Fibroblast of lung (primary cell): ENCODE data around the gene PDGFA. TPM values are rescaled to one million over a fixed set of nuclear protein-coding genes. Genes with fewer than 3 reads are reported as not detected.

ENCODE experiments used
- DNase-seq, 2 donors: peaks; one replicate each; pipeline versions ENCODE4 v3.0.0 to v3.0.0-alpha.2; 2010; ENCODE audit warnings: low read depth in 2 of 2
- H2AFZ ChIP-seq: 2 replicates; pipeline ENCODE4 v1.5.1; 2012; ENCODE audit warnings: low read length, control low read depth, inconsistent platforms
- H3K27ac ChIP-seq: 2 replicates; pipeline ENCODE4 v1.5.1; 2011; ENCODE audit warnings: low read length, control low read depth; ENCODE audit not compliant: insufficient read depth
- H3K27me3 ChIP-seq: 2 replicates; pipeline ENCODE4 v1.5.1; 2011; ENCODE audit warnings: mild to moderate bottlenecking, low read length; ENCODE audit not compliant: control insufficient read depth, insufficient read depth
- H3K36me3 ChIP-seq: 2 replicates; pipeline ENCODE4 v1.5.1; 2011; ENCODE audit warnings: low read length; ENCODE audit not compliant: control insufficient read depth, insufficient read depth
- H3K4me1 ChIP-seq: 2 replicates; pipeline ENCODE4 v1.5.1; 2011; ENCODE audit warnings: low read length; ENCODE audit not compliant: control insufficient read depth, insufficient read depth; ENCODE audit errors: extremely low read depth
- H3K4me2 ChIP-seq: 2 replicates; pipeline ENCODE4 v1.5.1; 2011; ENCODE audit warnings: low read length, control low read depth; ENCODE audit not compliant: insufficient read depth; ENCODE audit errors: extremely low read depth
- H3K4me3 ChIP-seq, 4 experiments: fragments of 200-600 bp in 1 of 4; sonication (generic) in 1 of 4; replicated peaks in 1 of 4; 2 replicates each; pipeline ENCODE4 v1.5.1; 2011 to 2016; ENCODE audit warnings: low read length in 4 of 4, low read depth in 3 of 4, mild to moderate bottlenecking in 3 of 4, control low read depth in 2 of 4, inconsistent platforms in 1 of 4, mixed read lengths in 1 of 4; ENCODE audit not compliant: insufficient read depth in 1 of 4; ENCODE audit errors: control extremely low read depth in 1 of 4
- H3K79me2 ChIP-seq: 2 replicates; pipeline ENCODE4 v1.5.1; 2012; ENCODE audit warnings: mild to moderate bottlenecking, low read length, inconsistent platforms; ENCODE audit not compliant: control insufficient read depth, insufficient read depth
- H3K9ac ChIP-seq: 2 replicates; pipeline ENCODE4 v1.5.1; 2011; ENCODE audit warnings: mild to moderate bottlenecking, low read length, control low read depth; ENCODE audit not compliant: insufficient read depth
- H3K9me3 ChIP-seq: 2 replicates; pipeline ENCODE4 v1.5.1; 2012; ENCODE audit warnings: low read depth, low read length; ENCODE audit not compliant: control insufficient read depth, insufficient read depth
- H4K20me1 ChIP-seq: 2 replicates; pipeline ENCODE4 v1.5.1; 2011; ENCODE audit warnings: low read length; ENCODE audit not compliant: control insufficient read depth, insufficient read depth; ENCODE audit errors: extremely low read depth
- EZH2 ChIP-seq: IDR thresholded peaks from 2 replicates; pipeline ENCODE4 v1.5.1; 2012; ENCODE audit warnings: low read length, control low read depth, mild to moderate bottlenecking; ENCODE audit errors: missing control alignments
- polyA plus RNA-seq, 2 donors: library from polyadenylated mRNA; depleted of rRNA in 1 of 2; stranded (reverse) in 1 of 2; unstranded in 1 of 2; fragments of >200 nt; gene quantifications; 2 replicates each; pipeline ENCODE4 v1.2.1, GENCODE V29; 2011 to 2012; ENCODE audit warnings: missing spikeins in 1 of 2
- total RNA-seq: library from RNA; depleted of rRNA; stranded (reverse); fragments of >200 nt; gene quantifications from 2 replicates; pipeline ENCODE4 v1.2.1, GENCODE V29; 2014
- TF ChIP-seq, protein P1 (sequence below), 2 donors: IDR thresholded peaks in 1 of 2; conservative IDR thresholded peaks in 1 of 2; 1 replicate in 1 of 2; 2 replicates in 1 of 2; pipeline ENCODE4 v1.5.1; 2011 to 2012; ENCODE audit warnings: low read length in 2 of 2, control low read depth in 1 of 2, inconsistent platforms in 1 of 2, low read depth in 1 of 2, mild to moderate bottlenecking in 1 of 2

Gene PDGFA
- total and polyA plus RNA-seq, 2 donors (not counting 1 experiment from before 2014, with no cell fraction given) = 13.5 to 16.9 TPM

- TF ChIP-seq, protein P1, sequence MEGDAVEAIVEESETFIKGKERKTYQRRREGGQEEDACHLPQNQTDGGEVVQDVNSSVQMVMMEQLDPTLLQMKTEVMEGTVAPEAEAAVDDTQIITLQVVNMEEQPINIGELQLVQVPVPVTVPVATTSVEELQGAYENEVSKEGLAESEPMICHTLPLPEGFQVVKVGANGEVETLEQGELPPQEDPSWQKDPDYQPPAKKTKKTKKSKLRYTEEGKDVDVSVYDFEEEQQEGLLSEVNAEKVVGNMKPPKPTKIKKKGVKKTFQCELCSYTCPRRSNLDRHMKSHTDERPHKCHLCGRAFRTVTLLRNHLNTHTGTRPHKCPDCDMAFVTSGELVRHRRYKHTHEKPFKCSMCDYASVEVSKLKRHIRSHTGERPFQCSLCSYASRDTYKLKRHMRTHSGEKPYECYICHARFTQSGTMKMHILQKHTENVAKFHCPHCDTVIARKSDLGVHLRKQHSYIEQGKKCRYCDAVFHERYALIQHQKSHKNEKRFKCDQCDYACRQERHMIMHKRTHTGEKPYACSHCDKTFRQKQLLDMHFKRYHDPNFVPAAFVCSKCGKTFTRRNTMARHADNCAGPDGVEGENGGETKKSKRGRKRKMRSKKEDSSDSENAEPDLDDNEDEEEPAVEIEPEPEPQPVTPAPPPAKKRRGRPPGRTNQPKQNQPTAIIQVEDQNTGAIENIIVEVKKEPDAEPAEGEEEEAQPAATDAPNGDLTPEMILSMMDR (conservative IDR thresholded peaks at IDR 0.05 in 1 of 2, IDR thresholded peaks at IDR 0.05 in 1 of 2; ENCODE audit: low read depth in 1 of 2, low read length in 2 of 2) = no peak
- no peak for TF ChIP-seq EZH2
- H3K4me1 ChIP-seq = no peaks in the 10 kb centered on the region
- no peaks in the 10 kb centered on the region for H3K36me3 ChIP-seq
- no peak overlapping the region for H2AFZ ChIP-seq
- no peaks in the 10 kb centered on the region for H3K9me3 ChIP-seq
- H3K79me2 ChIP-seq = no peaks in the 10 kb centered on the region
- H3K27me3 ChIP-seq = no peaks in the 10 kb centered on the region
- no peak overlapping the region for H3K4me2 ChIP-seq
- H3K9ac ChIP-seq = no peak overlapping the region
- no peaks in the 10 kb centered on the region for H4K20me1 ChIP-seq
- H3K4me3 ChIP-seq = no peak overlapping the region
- no peak overlapping the region for H3K27ac ChIP-seq
- DNase-seq = no peak
Observed at GRCh38 chr7:563629-564170, 44.1 kb upstream of the PDGFA start.

GRCh38 chr7:562789-563628, 43.4 kb upstream of the PDGFA start:
- H3K4me2 ChIP-seq = no peak overlapping the region
- no peaks in the 10 kb centered on the region for H3K79me2 ChIP-seq
- H3K27ac ChIP-seq = no peak overlapping the region
- H3K4me3 ChIP-seq = no peak overlapping the region
- no peaks in the 10 kb centered on the region for H3K36me3 ChIP-seq
- TF ChIP-seq, protein P1 (conservative IDR thresholded peaks at IDR 0.05 in 1 of 2, IDR thresholded peaks at IDR 0.05 in 1 of 2; ENCODE audit: low read depth in 1 of 2, low read length in 2 of 2) = no peak
- no peak for TF ChIP-seq EZH2
- H3K4me1 ChIP-seq = no peaks in the 10 kb centered on the region
- no peaks in the 10 kb centered on the region for H3K27me3 ChIP-seq
- no peaks in the 10 kb centered on the region for H3K9me3 ChIP-seq
- no peak overlapping the region for H3K9ac ChIP-seq
- H4K20me1 ChIP-seq = no peaks in the 10 kb centered on the region
- no peak overlapping the region for H2AFZ ChIP-seq
- no peak for DNase-seq

DNA sequence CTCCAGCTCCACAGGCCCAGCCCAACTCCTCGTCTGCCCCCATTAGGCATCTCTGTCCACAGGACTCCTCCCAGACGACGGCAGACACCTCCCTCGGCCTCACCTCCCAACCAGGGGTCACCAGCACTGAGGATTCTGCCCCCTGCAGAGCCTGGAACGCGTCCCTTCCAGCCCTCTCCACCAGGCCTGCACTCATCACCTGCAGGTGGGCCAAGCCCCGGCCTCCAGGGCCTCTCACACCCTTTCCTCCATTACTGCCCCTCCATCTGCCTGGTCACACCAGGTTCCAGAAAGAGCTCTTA, 42.7 kb upstream of the PDGFA start:
- H3K79me2 ChIP-seq = no peaks in the 10 kb centered on the region
- no peak overlapping the region for H3K27ac ChIP-seq
- no peaks in the 10 kb centered on the region for H3K4me1 ChIP-seq
- no peaks in the 10 kb centered on the region for H4K20me1 ChIP-seq
- H3K4me2 ChIP-seq = no peak overlapping the region
- DNase-seq = no peak
- no peaks in the 10 kb centered on the region for H3K27me3 ChIP-seq
- H2AFZ ChIP-seq = no peak overlapping the region
- TF ChIP-seq EZH2 = no peak
- TF ChIP-seq, protein P1 (conservative IDR thresholded peaks at IDR 0.05 in 1 of 2, IDR thresholded peaks at IDR 0.05 in 1 of 2; ENCODE audit: low read depth in 1 of 2, low read length in 2 of 2) = no peak
- no peaks in the 10 kb centered on the region for H3K36me3 ChIP-seq
- H3K4me3 ChIP-seq = no peak overlapping the region
- no peak overlapping the region for H3K9ac ChIP-seq
- H3K9me3 ChIP-seq = no peaks in the 10 kb centered on the region
